Activated T-helper 1 cell treated with Interleukin-2 at 50 U/mL for 16 hours (primary cell): Measurements from ENCODE around the gene DPH5.
"Not testable (repeated sequence)": the region's sequence is repeated elsewhere in the genome, so short reads cannot be mapped to it uniquely, and the experiment has no call there.

ENCODE experiments used
- DNase-seq: peaks from one replicate; pipeline ENCODE4 v3.0.0-alpha.2; 2020; ENCODE audit warnings: low read depth

The DPH5 gene, protein sequence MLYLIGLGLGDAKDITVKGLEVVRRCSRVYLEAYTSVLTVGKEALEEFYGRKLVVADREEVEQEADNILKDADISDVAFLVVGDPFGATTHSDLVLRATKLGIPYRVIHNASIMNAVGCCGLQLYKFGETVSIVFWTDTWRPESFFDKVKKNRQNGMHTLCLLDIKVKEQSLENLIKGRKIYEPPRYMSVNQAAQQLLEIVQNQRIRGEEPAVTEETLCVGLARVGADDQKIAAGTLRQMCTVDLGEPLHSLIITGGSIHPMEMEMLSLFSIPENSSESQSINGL

DNA sequence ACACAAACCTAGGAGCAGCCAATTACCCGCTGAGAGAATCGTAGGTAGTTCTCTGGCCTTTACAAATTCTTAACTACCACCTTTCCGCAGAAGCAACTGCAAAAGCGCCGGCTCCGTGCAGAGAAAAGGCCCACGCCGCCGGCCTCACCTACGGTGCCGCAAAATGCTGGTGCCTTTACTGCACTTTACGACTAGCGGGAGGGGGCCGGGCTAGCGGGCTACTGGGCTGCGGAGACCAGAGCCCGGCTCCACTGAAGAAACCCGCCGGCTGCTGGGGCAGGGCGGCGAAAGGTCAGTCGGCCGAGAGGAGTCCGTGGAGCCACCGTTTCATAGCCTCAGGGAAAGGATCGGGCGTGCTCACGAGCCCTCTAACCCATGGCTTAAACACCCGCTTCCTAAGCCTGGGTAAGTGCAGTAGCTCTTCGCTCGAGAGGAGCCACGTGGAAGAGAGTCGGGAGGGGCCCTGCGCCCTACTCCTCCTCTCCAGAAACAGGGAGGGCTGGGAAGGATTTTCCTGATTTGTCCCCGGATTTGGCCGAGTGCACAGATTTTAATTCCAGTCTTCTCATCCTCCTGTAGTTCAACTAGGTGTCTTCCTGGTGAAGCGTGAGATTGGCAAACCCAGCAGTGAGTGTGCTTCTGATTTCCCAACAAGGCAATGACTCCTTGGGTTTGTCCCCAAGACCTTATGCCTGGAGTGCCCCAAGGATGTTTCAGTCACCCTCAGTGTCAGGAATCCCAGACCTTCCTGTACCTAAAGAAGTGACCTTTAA, at the start of gene DPH5:
Gene DPH5 (minus strand): TSS at position 128 of the 773 bp plus-strand sequence. CDS start 341 bp downstream, outside the sequence.
- peak; percentile 73 for DNase-seq

GRCh38 chr1:101073836-101074235, 48.3 kb upstream of the DPH5 start:
- no peak for DNase-seq

DNA sequence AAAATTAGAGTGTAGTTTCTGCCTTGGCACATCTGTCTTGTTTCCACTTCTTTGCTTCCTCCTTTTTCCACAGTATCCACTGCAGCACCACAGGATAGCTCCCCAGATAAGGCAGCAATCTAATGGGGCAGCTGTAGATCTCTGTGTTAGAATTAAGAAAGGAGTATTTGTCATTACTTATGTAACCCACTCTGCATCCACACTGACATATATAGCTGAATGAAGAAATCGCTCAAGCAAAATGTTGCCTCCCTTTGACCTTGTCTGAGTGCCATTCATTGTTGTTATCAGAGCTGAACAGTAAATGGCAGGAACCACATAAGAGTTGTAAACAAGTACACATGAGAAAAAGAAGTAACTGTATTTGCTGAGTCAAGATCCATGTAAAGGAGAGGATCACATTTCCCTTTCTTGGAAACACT, 45.9 kb upstream of the DPH5 start:
- no peak for DNase-seq

DNA sequence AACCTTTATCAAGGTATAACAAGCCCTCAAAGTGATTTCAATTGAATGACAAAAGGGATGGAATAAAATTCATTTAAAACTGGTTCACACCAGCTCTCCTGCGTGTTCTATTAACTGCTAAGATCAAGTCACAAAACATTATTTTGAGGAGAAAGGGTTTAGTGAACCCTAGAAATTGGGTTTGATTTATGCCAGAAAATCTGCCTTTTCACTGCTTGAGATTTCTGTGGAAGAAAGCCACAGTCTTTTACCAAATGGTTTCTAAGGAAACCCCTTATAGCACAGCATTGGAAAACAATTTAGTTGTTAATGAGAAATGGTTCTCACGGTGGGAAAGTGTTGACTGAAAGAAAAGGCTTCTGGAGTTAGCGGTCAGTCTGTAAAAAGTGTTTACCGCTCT, 43.6 kb upstream of the DPH5 start:
- no peak for DNase-seq

GRCh38 chr1:101066937-101067335, 41.4 kb upstream of the DPH5 start:
- DNase-seq, result not testable (repeated sequence)

DNA sequence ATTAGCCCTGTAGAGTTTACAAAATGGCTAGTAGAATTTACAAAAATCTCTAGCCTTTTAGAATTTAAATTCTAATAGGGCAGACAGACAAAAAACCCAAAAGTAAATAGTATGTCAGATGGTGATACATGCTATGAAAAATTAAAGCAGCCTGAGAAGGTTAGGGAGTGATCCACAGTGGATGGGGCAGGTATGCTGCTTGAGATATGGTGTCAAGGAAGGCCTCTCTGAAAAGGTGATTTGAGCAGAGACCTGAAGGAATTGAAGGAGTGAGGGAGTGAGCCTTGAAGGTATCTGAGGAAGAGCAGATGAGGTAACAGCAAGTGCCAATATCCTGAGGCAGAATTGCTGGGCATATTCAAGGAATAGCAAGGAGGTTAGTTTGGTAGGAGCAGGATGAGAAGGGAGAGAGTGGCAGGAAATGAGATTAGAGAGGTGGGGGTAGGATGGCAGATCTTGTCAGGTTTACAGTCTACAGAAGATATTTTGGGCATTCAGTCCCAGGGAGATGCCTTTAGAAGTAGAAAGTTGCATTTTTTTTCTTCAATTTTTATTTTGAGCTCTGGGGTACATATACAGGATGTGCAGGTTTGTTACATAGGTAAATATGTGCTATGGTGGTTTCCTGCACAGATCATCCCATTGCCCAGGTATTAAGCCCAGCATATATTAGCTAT, 40.8 kb upstream of the DPH5 start:
- no peak for DNase-seq

- no peak for DNase-seq
These were observed 40.0 kb upstream of the DPH5 start for GRCh38 chr1:101065575-101065974.

DNA sequence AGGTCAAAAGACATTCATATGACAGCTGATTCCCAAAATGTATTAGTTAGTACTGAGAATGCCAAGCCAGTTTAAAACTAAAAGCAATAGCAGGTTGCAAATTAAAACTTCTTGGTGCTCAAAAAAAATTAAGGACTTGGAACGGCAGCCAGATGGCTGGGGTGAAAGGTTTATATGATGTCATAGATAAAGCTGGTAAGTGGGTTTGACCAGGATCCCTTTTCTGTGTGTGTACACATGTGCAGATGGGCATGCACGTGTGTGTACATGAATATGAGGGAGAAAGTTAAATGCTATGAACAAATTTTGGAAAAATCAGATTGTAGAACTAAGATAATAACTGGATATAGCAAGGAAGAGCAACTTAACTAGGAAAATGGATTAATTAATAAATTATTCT, 39.1 kb upstream of the DPH5 start:
- no peak for DNase-seq

- DNase-seq, result no peak
These were observed 35.4 kb upstream of the DPH5 start for GRCh38 chr1:101060992-101061391.

DNA sequence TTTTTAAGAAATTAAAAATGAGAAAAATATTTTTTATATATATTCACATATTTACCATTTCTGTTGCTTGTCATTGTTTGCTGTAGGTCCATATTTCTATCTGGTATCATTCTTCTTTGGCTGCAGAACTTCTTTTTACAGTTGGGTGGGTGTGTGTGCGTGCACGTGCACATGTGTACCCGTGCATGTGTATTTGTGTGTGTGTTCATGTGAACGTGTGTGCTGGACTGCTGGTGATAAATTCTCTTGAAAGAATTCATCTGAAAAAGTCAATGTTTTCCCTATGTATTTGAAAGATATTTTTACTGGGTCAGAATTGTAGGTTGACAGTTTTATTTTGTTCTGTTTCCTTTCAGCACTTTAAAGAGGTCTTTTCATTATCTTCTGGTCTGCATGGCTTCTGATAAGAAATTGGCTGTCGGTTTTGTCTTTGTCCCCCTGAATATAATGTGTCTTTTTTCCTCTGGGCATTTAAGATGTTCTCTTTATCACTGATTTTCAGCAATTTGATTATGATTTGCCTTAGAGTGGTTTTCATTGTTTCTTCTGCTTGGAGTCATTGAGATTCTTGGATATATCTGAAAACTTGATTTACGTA, 34.5 kb upstream of the DPH5 start:
- no peak for DNase-seq

DNA sequence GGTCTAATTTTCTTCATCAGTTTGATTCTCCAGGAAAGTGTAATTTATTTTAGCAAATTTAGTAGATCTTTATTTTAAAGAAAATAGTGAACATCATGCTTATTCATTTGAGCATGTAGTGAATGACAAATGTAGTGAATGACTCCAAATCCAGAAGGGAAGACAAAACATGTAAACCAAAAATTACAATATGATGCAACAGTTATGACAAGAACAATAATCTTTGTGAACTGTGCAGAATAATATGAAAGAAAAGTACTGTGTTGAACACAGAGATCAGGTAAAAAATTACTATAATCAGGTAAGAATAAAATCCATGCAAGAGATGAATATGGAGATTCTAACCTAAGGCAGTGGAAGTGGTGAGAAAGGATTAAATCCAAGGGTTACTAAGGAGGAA, 30.0 kb upstream of the DPH5 start:
- no peak for DNase-seq

DNA sequence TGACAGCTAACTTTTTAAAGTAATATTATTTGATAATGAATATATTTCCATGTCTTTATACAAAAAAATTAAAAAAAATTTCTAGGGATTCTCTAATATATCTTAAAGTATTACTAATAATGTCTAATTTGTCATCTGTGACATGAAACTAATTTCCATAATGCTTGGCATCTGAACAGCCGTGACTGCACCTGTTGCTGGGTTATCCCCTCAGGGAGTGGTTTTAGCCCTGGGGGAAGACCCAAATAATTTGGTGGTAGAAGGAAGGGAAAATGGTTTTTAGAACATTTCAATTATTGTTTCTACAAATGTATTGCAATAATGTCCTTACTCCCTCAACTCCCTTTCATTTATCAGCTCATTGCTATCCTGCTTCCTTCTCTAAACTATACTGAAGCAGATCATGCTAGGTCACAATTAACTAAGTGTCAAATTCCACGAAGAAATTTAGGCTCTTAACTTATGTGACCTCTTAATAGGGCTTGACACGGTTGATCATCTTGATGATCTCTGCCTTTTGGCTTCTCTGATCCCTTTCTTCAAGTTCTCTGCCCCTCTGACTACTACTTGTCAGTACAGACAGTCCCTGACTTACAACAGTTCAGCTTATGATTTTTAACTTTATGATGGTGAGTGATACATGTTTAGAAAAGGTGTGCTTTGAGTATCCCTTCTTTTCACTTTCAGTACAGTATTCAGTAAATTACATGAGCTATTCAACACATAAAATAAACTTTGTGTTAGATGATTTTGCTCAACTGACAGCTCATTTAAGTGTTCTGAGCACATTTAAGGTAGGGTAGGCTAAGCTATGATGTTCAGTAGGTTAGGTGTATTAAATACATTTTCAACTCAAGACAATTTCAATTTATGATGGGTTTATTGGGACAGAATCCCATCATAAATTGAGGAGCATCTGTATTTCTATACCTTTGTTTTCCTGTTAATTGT, 26.4 kb upstream of the DPH5 start:
- no peak for DNase-seq

- no peak for DNase-seq
These were observed 25.3 kb upstream of the DPH5 start for GRCh38 chr1:101050869-101051268.

DNA sequence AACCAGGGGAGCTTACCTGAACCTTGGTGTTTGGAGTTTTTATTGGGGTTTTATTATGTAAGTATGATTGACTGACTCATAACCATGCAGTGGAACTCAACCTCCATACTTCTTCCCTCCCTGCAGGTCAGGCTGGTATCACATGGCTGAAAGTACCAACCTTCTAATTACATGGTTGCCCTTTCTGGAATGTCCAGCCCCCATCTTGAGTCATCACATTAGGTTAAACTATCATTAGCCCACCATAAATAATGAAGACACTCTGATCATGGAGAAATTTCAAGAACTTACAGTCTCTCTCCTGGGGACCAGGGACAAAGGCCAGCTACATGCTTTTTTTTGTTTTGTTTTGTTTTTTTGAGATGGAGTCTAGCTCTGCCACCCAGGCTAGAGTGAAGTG, 19.2 kb upstream of the DPH5 start:
- no peak for DNase-seq

- no peak for DNase-seq
These were observed 18.7 kb upstream of the DPH5 start for GRCh38 chr1:101044259-101044658.

DNA sequence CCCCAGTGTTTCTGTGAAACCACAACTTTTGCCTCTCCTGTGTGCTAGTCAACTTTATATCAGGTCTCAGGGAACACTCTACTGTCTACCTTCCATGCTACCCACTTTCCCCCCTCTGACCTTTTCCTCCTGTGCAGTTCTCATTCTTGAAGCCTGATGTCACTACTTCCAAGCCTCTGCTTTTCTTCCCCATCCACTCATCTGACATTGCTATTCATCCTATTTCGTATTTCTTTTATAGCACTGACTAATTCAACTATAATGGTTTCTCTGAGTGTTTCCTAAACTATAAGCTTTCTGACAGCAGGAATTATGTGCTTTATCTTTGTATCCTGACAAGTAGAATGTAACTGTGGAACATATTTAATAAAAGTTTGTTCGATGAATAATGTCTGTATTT, 18.2 kb upstream of the DPH5 start:
- DNase-seq, result no peak

DNA sequence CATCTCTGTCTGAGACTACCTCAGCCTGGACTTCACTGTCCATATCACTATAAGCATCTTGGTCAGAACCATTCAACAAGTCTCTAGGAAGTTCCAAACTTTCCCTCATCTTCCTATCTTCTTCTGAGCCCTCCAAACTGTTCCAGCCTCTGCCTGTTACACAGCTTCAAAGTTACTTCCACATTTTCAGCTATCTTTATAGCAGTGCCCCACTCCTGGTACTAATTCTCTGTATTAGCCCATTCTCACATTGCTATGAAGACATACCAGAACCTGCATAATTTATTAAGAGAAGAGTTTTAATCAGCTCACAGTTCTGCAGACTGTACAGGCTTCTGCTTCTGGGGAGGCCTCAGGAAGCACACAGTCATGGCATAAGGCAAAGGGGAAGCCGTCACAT, 15.7 kb upstream of the DPH5 start:
- DNase-seq, result no peak

DNA sequence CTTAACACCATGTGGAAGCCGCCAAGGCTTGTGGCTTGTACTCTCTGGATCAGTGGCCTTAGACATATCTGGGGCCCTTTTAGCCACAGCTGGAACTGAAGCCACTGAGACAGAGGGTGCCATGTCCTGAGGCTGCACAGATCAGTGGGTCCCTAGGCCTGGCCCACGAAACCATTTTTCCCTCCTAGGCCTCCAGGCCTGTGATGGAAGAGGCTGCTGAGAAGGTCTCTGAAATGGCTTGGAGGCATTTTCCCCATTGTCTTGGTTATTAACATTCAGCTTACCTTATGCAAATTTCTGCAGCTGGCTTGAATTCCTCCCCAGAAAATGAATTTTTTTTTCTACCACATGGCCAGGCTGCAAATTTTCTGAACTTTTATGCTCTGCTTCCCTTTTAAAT, 15.1 kb upstream of the DPH5 start:
- no peak for DNase-seq

- no peak for DNase-seq
These were observed 13.7 kb upstream of the DPH5 start for GRCh38 chr1:101039245-101039644.

DNA sequence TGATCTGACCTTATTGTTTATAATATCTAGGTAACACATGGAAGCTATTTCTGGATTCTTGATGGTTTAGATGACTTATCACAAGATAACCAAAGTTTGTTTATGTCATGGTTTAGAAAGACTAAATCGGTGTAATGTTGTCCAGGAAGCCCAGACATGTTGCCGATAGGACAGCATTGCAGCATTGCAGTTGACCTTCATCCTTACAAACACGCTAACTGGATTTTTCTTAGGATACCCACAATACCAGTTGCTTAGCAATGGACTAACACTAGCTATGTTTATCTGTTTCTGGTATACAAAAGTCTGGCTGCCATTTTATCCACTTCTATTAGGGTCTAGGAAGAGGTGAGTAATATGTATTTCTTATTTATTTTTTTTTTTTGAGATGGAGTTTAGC, 11.7 kb upstream of the DPH5 start:
- no peak for DNase-seq

GRCh38 chr1:101033017-101033416, 7.4 kb upstream of the DPH5 start:
- no peak for DNase-seq

GRCh38 chr1:101032129-101032528, 6.5 kb upstream of the DPH5 start:
- DNase-seq, result not testable (repeated sequence)
